GM12891 (cell line): ENCODE results near the gene TF.

ENCODE experiments used
- POLR2A ChIP-seq: IDR thresholded peaks from 2 replicates; pipeline ENCODE4 v1.6.1; 2011; ENCODE audit warnings: low read depth, low read length, control low read depth
- POLR2AphosphoS5 ChIP-seq: IDR thresholded peaks from 2 replicates; pipeline ENCODE4 v1.6.1; 2011; ENCODE audit warnings: low read depth, low read length, control low read depth
- TAF1 ChIP-seq: IDR thresholded peaks from 2 replicates; pipeline ENCODE4 v1.6.1; 2011; ENCODE audit warnings: low read depth, low read length, control low read depth

GRCh38 chr3:133756716-133757694, 10.8 kb downstream of the TF start:
- no peak for TF ChIP-seq POLR2AphosphoS5
- no peak for TF ChIP-seq POLR2A
- no peak for TF ChIP-seq TAF1
